ENCODE results near the gene KCNQ2.

KCNQ2 gene

DNA sequence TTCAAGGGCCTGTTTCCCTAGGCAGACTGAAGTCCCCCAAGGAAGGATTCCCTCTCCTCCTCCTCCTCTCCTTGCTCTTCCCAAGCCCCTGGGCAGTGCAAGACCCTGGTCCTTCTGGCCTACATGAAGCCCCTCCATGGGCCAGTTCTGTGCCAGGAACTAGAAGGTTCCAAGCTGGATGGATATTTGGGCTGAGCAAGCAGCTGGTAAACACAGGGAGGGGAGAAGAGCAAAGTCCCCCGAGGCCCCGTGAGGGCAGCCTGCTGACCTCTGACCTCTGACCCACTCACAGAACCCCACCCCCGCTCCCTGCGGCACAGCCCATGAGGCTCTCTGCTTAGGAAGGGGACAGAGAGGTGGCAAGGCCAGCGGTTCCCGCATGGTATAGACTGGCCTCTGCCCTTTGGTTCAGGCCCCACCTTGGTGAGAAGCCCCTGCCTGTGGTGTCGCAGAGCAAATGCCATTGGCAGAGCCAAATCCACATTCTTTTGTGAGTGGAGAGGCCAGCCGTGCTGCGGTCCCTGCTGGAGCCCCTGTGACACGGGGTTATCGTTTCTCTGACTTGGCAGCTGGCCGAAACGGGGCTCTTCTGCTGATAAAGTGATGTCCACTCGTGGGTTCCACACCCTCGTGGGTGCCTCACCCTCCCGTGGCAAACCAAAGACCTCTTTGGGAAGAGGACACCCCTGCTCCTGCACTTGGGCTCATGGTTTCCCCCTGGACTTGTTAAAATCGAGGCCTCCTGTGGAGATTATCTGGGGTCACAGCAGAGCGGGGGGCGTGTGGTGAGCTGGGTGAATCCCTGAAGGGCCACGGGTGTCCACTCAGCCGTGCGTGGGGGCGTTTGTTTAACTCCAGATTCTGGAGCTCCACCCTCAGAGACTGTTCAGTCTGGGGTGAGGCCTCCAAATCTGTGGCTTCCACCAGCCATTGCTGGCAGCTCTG is 109.2 kb downstream of the KCNQ2 start:
- ATAC-seq = no peak
- no peak for TF ChIP-seq TOX (CRISPR knock-in tag; IDR thresholded peaks at IDR 0.05; ENCODE audit: borderline replicate concordance)
- TF ChIP-seq PPARA (CRISPR knock-in tag; IDR thresholded peaks at IDR 0.05; ENCODE audit: borderline replicate concordance) = no peak
- no peak for TF ChIP-seq ARNTL (CRISPR knock-in tag; IDR thresholded peaks at IDR 0.05; ENCODE audit: borderline replicate concordance, low read depth)
- TF ChIP-seq, protein P1, sequence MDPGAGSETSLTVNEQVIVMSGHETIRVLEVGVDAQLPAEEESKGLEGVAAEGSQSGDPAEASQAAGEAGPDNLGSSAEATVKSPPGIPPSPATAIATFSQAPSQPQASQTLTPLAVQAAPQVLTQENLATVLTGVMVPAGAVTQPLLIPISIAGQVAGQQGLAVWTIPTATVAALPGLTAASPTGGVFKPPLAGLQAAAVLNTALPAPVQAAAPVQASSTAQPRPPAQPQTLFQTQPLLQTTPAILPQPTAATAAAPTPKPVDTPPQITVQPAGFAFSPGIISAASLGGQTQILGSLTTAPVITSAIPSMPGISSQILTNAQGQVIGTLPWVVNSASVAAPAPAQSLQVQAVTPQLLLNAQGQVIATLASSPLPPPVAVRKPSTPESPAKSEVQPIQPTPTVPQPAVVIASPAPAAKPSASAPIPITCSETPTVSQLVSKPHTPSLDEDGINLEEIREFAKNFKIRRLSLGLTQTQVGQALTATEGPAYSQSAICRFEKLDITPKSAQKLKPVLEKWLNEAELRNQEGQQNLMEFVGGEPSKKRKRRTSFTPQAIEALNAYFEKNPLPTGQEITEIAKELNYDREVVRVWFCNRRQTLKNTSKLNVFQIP (CRISPR knock-in tag; IDR thresholded peaks at IDR 0.05; ENCODE audit: borderline replicate concordance, low read depth) = no peak
- TF ChIP-seq TCF4 (CRISPR knock-in tag; IDR thresholded peaks at IDR 0.05; ENCODE audit: borderline replicate concordance) = no peak

- ATAC-seq = no peak
- TF ChIP-seq ZNF70 (CRISPR knock-in tag; IDR thresholded peaks at IDR 0.05) (no peak), RARB (CRISPR knock-in tag; IDR thresholded peaks at IDR 0.05) (no peak), ARNTL (CRISPR knock-in tag; IDR thresholded peaks at IDR 0.05; ENCODE audit: borderline replicate concordance, low read depth) (no peak), GLIS3 (CRISPR knock-in tag; IDR thresholded peaks at IDR 0.05) (no peak), ESRRG (CRISPR knock-in tag; IDR thresholded peaks at IDR 0.05) (no peak), CSDC2 (CRISPR knock-in tag; IDR thresholded peaks at IDR 0.05) (no peak), ZNF565 (CRISPR knock-in tag; conservative IDR thresholded peaks at IDR 0.05; ENCODE audit: low read depth) (no peak), TSHZ2 (CRISPR knock-in tag; IDR thresholded peaks at IDR 0.05) (no peak), OSR1 (CRISPR knock-in tag; IDR thresholded peaks at IDR 0.05) (no peak), TOX (CRISPR knock-in tag; IDR thresholded peaks at IDR 0.05; ENCODE audit: borderline replicate concordance) (no peak), ZC3H10 (CRISPR knock-in tag; IDR thresholded peaks at IDR 0.05) (no peak), CREB5 (CRISPR knock-in tag; IDR thresholded peaks at IDR 0.05; ENCODE audit: low read depth) (no peak), ZFP3 (CRISPR knock-in tag; IDR thresholded peaks at IDR 0.05) (no peak), BACH2 (CRISPR knock-in tag; IDR thresholded peaks at IDR 0.05; ENCODE audit: borderline replicate concordance) (no peak)
- TF ChIP-seq, protein P1 (CRISPR knock-in tag; IDR thresholded peaks at IDR 0.05; ENCODE audit: borderline replicate concordance, low read depth) = no peak
Observed at GRCh38 chr20:63362436-63363009, 109.9 kb downstream of the KCNQ2 start.

- ATAC-seq = no peak
- no peak for TF ChIP-seq RARB (CRISPR knock-in tag; IDR thresholded peaks at IDR 0.05)
- no peak for TF ChIP-seq ISL1 (CRISPR knock-in tag; IDR thresholded peaks at IDR 0.05)
Observed at GRCh38 chr20:63361519-63362435, 110.7 kb downstream of the KCNQ2 start.

All from SK-N-SH treated with all-trans-retinoic acid at 6 μM for 48 hours (cell line).